SK-N-SH (cell line): Measurements from ENCODE around the gene ECM1.

Source experiments
- CTCF ChIP-seq: fragments of 200-600 bp; sonication (generic); IDR thresholded peaks from 2 replicates; pipeline ENCODE4 v1.6.1; 2017; ENCODE audit warnings: antibody characterized with exemption, mild to moderate bottlenecking, moderate library complexity
- ELF1 ChIP-seq: IDR thresholded peaks from 2 replicates; pipeline ENCODE4 v1.4.0; 2012
- EP300 ChIP-seq, 2 experiments: IDR thresholded peaks; 2 replicates each; pipeline versions ENCODE4 v1.4.0 to v1.6.1; 2012; ENCODE audit warnings: borderline replicate concordance in 1 of 2, low read depth in 1 of 2, low read length in 1 of 2

GRCh38 chr1:150525348-150525747 lies 17.4 kb downstream of the ECM1 start:
- TF ChIP-seq CTCF (no peak), EP300 (IDR thresholded peaks at IDR 0.05; ENCODE audit: borderline replicate concordance in 1 of 2, low read depth in 1 of 2, low read length in 1 of 2) (no peak), ELF1 (no peak)
